Upper lobe of left lung (tissue), 6 donors: ENCODE measurements around the gene CDKAL1. TPM values are rescaled to one million over a fixed set of nuclear protein-coding genes. Genes with fewer than 3 reads are reported as not detected.

ENCODE experiments used
- ATAC-seq, 2 donors: fragments of 200-7000 bp; cut with Tn5 transposase; one replicate each; pipeline ENCODE4 v1.9.1; 2022; ENCODE audit warnings: mild to moderate bottlenecking in 2 of 2, moderate library complexity in 2 of 2; ENCODE audit not compliant: low FRiP score in 2 of 2
- DNase-seq, 2 donors: peaks; one replicate each; pipeline ENCODE4 v3.0.0-alpha.2; 2019 to 2020
- H3K27ac ChIP-seq, 4 donors: fragments of 200-600 bp; sonication (generic); one replicate each; pipeline ENCODE4 v1.5.1; 2016 to 2019
- H3K27me3 ChIP-seq, 4 donors: fragments of 200-600 bp; sonication (generic); one replicate each; pipeline ENCODE4 v1.5.1; 2017 to 2019
- H3K36me3 ChIP-seq, 4 donors: fragments of 200-600 bp; sonication (generic); one replicate each; pipeline ENCODE4 v1.5.1; 2016 to 2019
- H3K4me1 ChIP-seq, 4 donors: fragments of 200-600 bp; sonication (generic); one replicate each; pipeline ENCODE4 v1.5.1; 2018 to 2019
- H3K4me3 ChIP-seq, 4 donors: fragments of 200-600 bp; sonication (generic); one replicate each; pipeline ENCODE4 v1.5.1; 2017 to 2019; ENCODE audit warnings: mild to moderate bottlenecking in 2 of 4, moderate library complexity in 1 of 4
- H3K9me3 ChIP-seq, 4 donors: fragments of 200-600 bp; sonication (generic); one replicate each; pipeline ENCODE4 v1.5.1; 2018 to 2019
- EP300 ChIP-seq, 4 donors: sonication (generic); formaldehyde crosslinking; IDR thresholded peaks; one replicate each; pipeline ENCODE4 v1.5.1; 2017; ENCODE audit warnings: antibody characterized with exemption in 4 of 4, control low read depth in 2 of 4
- POLR2A ChIP-seq, 4 donors: fragments of 450-650 bp; IDR thresholded peaks; one replicate each; pipeline ENCODE4 v1.5.1; 2016 to 2017; ENCODE audit warnings: antibody characterized with exemption in 4 of 4, mild to moderate bottlenecking in 2 of 4
- POLR2AphosphoS5 ChIP-seq, 2 donors: sonication (generic); formaldehyde crosslinking; IDR thresholded peaks; one replicate each; pipeline ENCODE4 v1.5.1; 2017; ENCODE audit warnings: antibody characterized with exemption in 2 of 2
- WGBS, 2 donors: methylation state at CpG; one replicate each; pipeline ENCODE4 v1.1.5; 2017 to 2018; 5-methylcytosine and 5-hydroxymethylcytosine counted together
- total RNA-seq, 6 donors: library from RNA; depleted of rRNA in 4 of 6; stranded (reverse); fragments of >200 nt in 4 of 6; gene quantifications; one replicate each; pipeline versions ENCODE4 v1.1.0 to v1.2.1, GENCODE V29; 2016 to 2021
- TF ChIP-seq, protein P1 (sequence below), 6 experiments: fragments of 450-650 bp in 4 of 6; fragments of 200-600 bp in 2 of 6; sonication (generic) in 2 of 6; IDR thresholded peaks; one replicate each; pipeline ENCODE4 v1.5.1; 2016 to 2019; ENCODE audit warnings: antibody characterized with exemption in 6 of 6
- donor health status: DM: no; HTN: no; CAD: no; lungs with moderate emphysema.
- donor health status: DM: no; HTN: yes; CAD: no; lungs with severe emphysema.

The CDKAL1 gene
- total RNA-seq, 6 donors from 2014 or later = 9.4 to 22.6 (median 13.8) TPM

DNA sequence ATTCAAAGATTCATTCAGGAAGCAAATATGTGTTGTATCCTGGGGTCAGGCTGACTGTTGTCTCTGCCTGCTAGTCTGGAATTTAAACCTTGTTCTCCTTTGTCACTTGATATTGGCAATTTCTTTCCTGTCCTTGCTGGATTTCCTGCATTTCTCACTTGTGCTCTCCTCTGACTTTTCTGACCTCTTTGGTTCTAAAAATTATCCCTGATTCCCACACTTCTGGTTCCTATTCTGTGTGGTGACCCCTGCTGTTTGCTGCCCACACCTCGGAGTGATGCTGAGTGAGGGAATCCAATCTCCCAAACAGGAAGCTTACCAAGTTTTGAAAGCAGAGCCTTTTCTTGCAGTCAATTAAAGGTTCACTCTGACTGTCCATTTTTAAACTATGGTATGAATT, 345.3 kb downstream of the CDKAL1 start:
- no peak for DNase-seq
- Histone ChIP-seq H3K27ac (no peak overlapping the region), H3K9me3 (peaks cover 0 to 8% (median 0%) of the 10 kb centered on the region in 4 donors), H3K27me3 (no peaks in the 10 kb centered on the region), H3K4me3 (no peak overlapping the region), H3K36me3 (no peaks in the 10 kb centered on the region), H3K4me1 (no peaks in the 10 kb centered on the region)
- no peak for ATAC-seq
- 58 to 65% methylated on average over 1 of the region's 1 CpG for WGBS, 2 donors
- TF ChIP-seq EP300 (IDR thresholded peaks at IDR 0.05) (no peak), POLR2A (IDR thresholded peaks at IDR 0.05) (no peak), POLR2AphosphoS5 (IDR thresholded peaks at IDR 0.05) (no peak)
- TF ChIP-seq, protein P1, sequence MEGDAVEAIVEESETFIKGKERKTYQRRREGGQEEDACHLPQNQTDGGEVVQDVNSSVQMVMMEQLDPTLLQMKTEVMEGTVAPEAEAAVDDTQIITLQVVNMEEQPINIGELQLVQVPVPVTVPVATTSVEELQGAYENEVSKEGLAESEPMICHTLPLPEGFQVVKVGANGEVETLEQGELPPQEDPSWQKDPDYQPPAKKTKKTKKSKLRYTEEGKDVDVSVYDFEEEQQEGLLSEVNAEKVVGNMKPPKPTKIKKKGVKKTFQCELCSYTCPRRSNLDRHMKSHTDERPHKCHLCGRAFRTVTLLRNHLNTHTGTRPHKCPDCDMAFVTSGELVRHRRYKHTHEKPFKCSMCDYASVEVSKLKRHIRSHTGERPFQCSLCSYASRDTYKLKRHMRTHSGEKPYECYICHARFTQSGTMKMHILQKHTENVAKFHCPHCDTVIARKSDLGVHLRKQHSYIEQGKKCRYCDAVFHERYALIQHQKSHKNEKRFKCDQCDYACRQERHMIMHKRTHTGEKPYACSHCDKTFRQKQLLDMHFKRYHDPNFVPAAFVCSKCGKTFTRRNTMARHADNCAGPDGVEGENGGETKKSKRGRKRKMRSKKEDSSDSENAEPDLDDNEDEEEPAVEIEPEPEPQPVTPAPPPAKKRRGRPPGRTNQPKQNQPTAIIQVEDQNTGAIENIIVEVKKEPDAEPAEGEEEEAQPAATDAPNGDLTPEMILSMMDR (IDR thresholded peaks at IDR 0.05) = no peak

DNA sequence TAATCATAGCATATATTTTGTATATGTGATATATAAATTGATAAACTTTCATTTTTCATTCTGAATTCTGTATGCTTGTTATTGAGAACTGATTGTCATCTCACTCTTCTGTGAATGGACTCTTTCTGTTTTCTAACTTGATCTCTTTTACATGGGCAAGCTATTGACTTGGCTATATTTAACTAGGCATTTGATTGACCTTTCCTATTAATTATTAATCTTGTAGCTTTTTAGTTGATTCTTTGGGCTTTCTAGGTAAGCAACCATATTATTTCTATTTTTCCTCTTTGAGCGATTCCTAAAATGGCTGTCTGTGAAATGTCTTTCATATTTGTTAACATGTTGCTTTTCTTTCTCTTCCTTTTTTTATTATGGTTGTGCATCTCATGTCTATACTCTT, 347.1 kb downstream of the CDKAL1 start:
- Histone ChIP-seq H3K4me1 (no peaks in the 10 kb centered on the region), H3K27me3 (no peaks in the 10 kb centered on the region), H3K27ac (no peak overlapping the region), H3K36me3 (no peaks in the 10 kb centered on the region), H3K9me3 (peaks cover 0 to 10% (median 3%) of the 10 kb centered on the region in 4 donors), H3K4me3 (no peak overlapping the region)
- 93 to 94% methylated on average over 1 of the region's 1 CpG for whole genome bisulfite sequencing, 2 donors
- ATAC-seq = no peak
- no peak for DNase-seq
- TF ChIP-seq EP300 (IDR thresholded peaks at IDR 0.05) = no peak
- TF ChIP-seq, protein P1 (IDR thresholded peaks at IDR 0.05) = no peak
- no peak for TF ChIP-seq POLR2AphosphoS5 (IDR thresholded peaks at IDR 0.05)
- TF ChIP-seq POLR2A (IDR thresholded peaks at IDR 0.05) = no peak

DNA sequence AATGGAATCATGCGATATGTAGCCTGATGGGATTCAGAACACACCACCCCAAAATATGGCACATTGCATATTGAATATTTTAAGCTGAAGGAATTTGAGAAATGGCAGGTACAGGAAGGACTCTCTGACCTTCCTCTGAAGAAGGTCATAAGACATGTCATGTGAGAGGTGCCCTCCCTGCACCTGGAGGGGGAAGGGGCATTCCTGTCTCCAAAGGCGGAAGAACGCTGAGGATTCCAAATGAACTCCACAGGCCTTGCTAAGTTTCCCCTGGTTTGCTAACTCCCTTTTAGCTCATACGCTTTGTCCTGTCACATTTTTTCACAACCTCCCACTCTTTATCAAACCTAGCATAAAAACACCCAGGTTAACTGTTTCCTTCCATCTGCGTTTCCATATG, 347.8 kb downstream of the CDKAL1 start:
- TF ChIP-seq POLR2AphosphoS5 (IDR thresholded peaks at IDR 0.05) = no peak
- no peak for TF ChIP-seq POLR2A (IDR thresholded peaks at IDR 0.05)
- TF ChIP-seq, protein P1 (IDR thresholded peaks at IDR 0.05) = no peak
- no peak for TF ChIP-seq EP300 (IDR thresholded peaks at IDR 0.05)
- H3K9me3 ChIP-seq = peaks cover 0 to 10% (median 3%) of the 10 kb centered on the region in 4 donors
- DNase-seq = no peak
- WGBS, 2 donors = 93 to 98% methylated on average over 5 of the region's 5 CpGs
- no peak for ATAC-seq
- no peak overlapping the region for H3K27ac ChIP-seq
- H3K36me3 ChIP-seq = no peaks in the 10 kb centered on the region
- no peaks in the 10 kb centered on the region for H3K27me3 ChIP-seq
- no peaks in the 10 kb centered on the region for H3K4me1 ChIP-seq
- H3K4me3 ChIP-seq = no peak overlapping the region

DNA sequence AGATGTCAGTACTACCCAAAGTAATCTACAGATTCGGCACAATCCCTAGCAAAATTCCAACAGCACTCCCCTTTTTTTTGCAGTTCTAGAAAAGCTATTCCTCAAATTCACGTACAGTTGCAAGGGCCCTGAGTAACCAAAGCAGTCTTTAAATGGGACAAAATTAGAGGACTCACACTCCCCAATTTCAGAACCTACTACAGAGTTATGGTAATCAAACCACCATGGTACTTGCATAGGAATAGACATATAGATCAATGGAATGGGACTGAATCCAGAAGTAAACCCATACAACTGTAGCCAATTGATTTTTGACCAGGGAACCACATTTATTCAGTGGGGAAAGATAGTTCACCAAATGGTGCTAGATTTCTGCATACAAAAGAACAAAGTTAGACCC, 350.8 kb downstream of the CDKAL1 start:
- H3K4me3 ChIP-seq = no peak overlapping the region

DNA sequence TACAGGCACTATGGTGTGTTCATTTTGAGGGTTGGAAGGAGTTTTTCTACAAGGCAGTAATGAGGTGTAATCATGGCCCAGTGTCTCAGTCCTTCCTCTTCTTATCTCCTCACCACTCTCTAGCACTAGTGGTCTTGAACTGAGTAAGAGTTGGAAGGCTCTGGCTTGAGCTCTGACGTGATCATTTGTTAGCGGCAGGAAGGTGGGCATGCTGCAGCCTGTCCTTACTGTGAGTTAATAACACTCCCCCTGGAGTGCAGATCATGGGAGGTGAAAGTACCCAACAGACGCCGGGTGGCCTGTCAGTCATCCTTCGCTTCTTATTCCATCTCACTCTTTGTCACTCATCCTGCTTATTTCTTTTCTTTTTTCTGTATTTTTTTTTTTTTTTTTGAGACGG, 356.9 kb downstream of the CDKAL1 start:
- Histone ChIP-seq H3K27me3 (no peaks in the 10 kb centered on the region), H3K4me3 (no peak overlapping the region), H3K9me3 (no peaks in the 10 kb centered on the region), H3K27ac (no peak overlapping the region), H3K36me3 (no peaks in the 10 kb centered on the region), H3K4me1 (no peaks in the 10 kb centered on the region)
- ATAC-seq (no peak), DNase-seq (no peak)
- TF ChIP-seq POLR2AphosphoS5 (IDR thresholded peaks at IDR 0.05) = no peak
- 96 to 99% methylated on average over 6 of the region's 6 CpGs for WGBS, 2 donors

More for the DNA sequence above, 350.8 kb downstream of the CDKAL1 start:
- Histone ChIP-seq H3K27ac (no peak overlapping the region), H3K4me1 (no peaks in the 10 kb centered on the region), H3K36me3 (no peaks in the 10 kb centered on the region), H3K9me3 (peaks cover 0 to 10% (median 3%) of the 10 kb centered on the region in 4 donors), H3K27me3 (no peaks in the 10 kb centered on the region)
- no peak for DNase-seq
- ATAC-seq = no peak
- no peak for TF ChIP-seq POLR2A (IDR thresholded peaks at IDR 0.05)
- TF ChIP-seq, protein P1 (IDR thresholded peaks at IDR 0.05) = no peak
- TF ChIP-seq POLR2AphosphoS5 (IDR thresholded peaks at IDR 0.05) = no peak
- TF ChIP-seq EP300 (IDR thresholded peaks at IDR 0.05) = no peak
- WGBS, 2 donors = 96% methylated on average over 2 of the region's 2 CpGs
